SK-N-SH (cell line): Measurements from ENCODE around the gene C1QTNF5. TPM values are rescaled to one million over a fixed set of nuclear protein-coding genes. Genes with fewer than 3 reads are reported as not detected.

ENCODE experiments used
- CTCF ChIA-PET: fragments of 300-600, 350-600 bp; formaldehyde crosslinking; extraction: SDS; loops from one replicate; lab custom pipeline; 2021; lab: Yijun Ruan, JAX
- POLR2A ChIA-PET: fragments of 350-600 bp; sonication (Branson Sonifier 250); formaldehyde crosslinking; extraction: SDS; loops from one replicate; lab custom pipeline; 2020; ENCODE audit warnings: antibody characterized with exemption, inconsistent platforms; lab: Yijun Ruan, JAX
- DNase-seq: peaks from one replicate; pipeline ENCODE4 v3.0.0; 2012
- H2AFZ ChIP-seq: fragments of 200-600 bp; sonication (generic); 2 replicates; pipeline ENCODE4 v1.8.1; 2016; ENCODE audit warnings: antibody characterized with exemption, mild to moderate bottlenecking, low read depth
- H3F3A ChIP-seq: fragments of 200-600 bp; sonication (generic); replicated peaks from 2 replicates; pipeline ENCODE3; 2016; ENCODE audit warnings: antibody characterized with exemption, mild to moderate bottlenecking; ENCODE audit not compliant: insufficient read depth
- H3K27ac ChIP-seq, 2 experiments: fragments of 200-500 bp in 1 of 2; fragments of 200-600 bp in 1 of 2; sonication (Bioruptor generic) in 1 of 2; sonication (generic), shearing (Covaris generic) in 1 of 2; 2 replicates each; pipeline versions ENCODE4 v1.5.1 to v1.6.1; 2014 to 2016; ENCODE audit warnings: low read depth in 2 of 2, inconsistent platforms in 1 of 2, low read length in 1 of 2, mild to moderate bottlenecking in 1 of 2, mixed read lengths in 1 of 2
- H3K27me3 ChIP-seq: fragments of 200-600 bp; sonication (generic), shearing (Covaris generic); 2 replicates; pipeline ENCODE4 v1.6.1; 2016; ENCODE audit warnings: mixed run types; ENCODE audit not compliant: insufficient read depth
- H3K36me3 ChIP-seq, 2 experiments: fragments of 200-500 bp in 1 of 2; fragments of 200-600 bp in 1 of 2; sonication (Bioruptor generic) in 1 of 2; sonication (generic) in 1 of 2; replicated peaks in 1 of 2; 2 replicates each; pipeline versions ENCODE3 to v1.5.1; 2014 to 2016; ENCODE audit warnings: low read length in 1 of 2, mild to moderate bottlenecking in 1 of 2; ENCODE audit not compliant: insufficient read depth in 2 of 2, control insufficient read depth in 1 of 2
- H3K4me1 ChIP-seq, 2 experiments: fragments of 200-500 bp in 1 of 2; fragments of 200-600 bp in 1 of 2; sonication (Bioruptor generic) in 1 of 2; sonication (generic), shearing (Covaris generic) in 1 of 2; 2 replicates each; pipeline versions ENCODE4 v1.5.1 to v1.6.1; 2014 to 2016; ENCODE audit warnings: low read depth in 1 of 2, low read length in 1 of 2, mixed run types in 1 of 2; ENCODE audit not compliant: insufficient read depth in 2 of 2, control insufficient read depth in 1 of 2
- H3K4me2 ChIP-seq: fragments of 200-600 bp; sonication (generic), shearing (Covaris generic); 2 replicates; pipeline ENCODE4 v1.6.1; 2017; ENCODE audit warnings: mixed run types
- H3K4me3 ChIP-seq, 2 experiments: fragments of 200-500 bp in 1 of 2; fragments of 200-600 bp in 1 of 2; sonication (Bioruptor generic) in 1 of 2; sonication (generic), shearing (Covaris generic) in 1 of 2; 2 replicates each; pipeline versions ENCODE4 v1.5.1 to v1.8.1; 2014 to 2016; ENCODE audit warnings: low read depth in 2 of 2, inconsistent platforms in 1 of 2, low read length in 1 of 2, mild to moderate bottlenecking in 1 of 2, mixed read lengths in 1 of 2, moderate library complexity in 1 of 2
- H3K79me2 ChIP-seq: fragments of 200-600 bp; sonication (generic); 2 replicates; pipeline ENCODE4 v1.8.1; 2017; ENCODE audit warnings: mild to moderate bottlenecking; ENCODE audit not compliant: insufficient read depth
- H3K9ac ChIP-seq: fragments of 200-600 bp; sonication (generic); 2 replicates; pipeline ENCODE4 v1.6.1; 2017; ENCODE audit warnings: mixed run types
- H3K9me2 ChIP-seq: fragments of 200-600 bp; sonication (generic); 2 replicates; pipeline ENCODE4 v1.6.1; 2017; ENCODE audit warnings: mixed run types
- H3K9me3 ChIP-seq: fragments of 200-600 bp; sonication (generic); 2 replicates; pipeline ENCODE4 v1.6.1; 2017; ENCODE audit warnings: mixed run types, mild to moderate bottlenecking, moderate library complexity
- H4K20me1 ChIP-seq: fragments of 200-600 bp; sonication (generic); 2 replicates; pipeline ENCODE4 v1.6.1; 2017; ENCODE audit warnings: mild to moderate bottlenecking, mixed run types; ENCODE audit not compliant: insufficient read depth
- CHD2 ChIP-seq: fragments of 150-350 bp; IDR thresholded peaks from 2 replicates; pipeline ENCODE4 v1.6.1; 2018; ENCODE audit warnings: low read length; ENCODE audit not compliant: partially characterized antibody
- FOXJ3 ChIP-seq: sonication (generic); formaldehyde crosslinking; IDR thresholded peaks from 2 replicates; pipeline ENCODE4 v1.5.1; 2020; ENCODE audit warnings: mild to moderate bottlenecking, missing genetic modification reagents
- FOXM1 ChIP-seq: IDR thresholded peaks from 2 replicates; pipeline ENCODE4 v1.4.0; 2012; ENCODE audit warnings: low read depth, mild to moderate bottlenecking
- JUND ChIP-seq: IDR thresholded peaks from 2 replicates; pipeline ENCODE4 v1.4.0; 2012
- MEF2A ChIP-seq: IDR thresholded peaks from 2 replicates; pipeline ENCODE4 v1.4.0; 2012; ENCODE audit warnings: low read depth, borderline replicate concordance
- MXI1 ChIP-seq: IDR thresholded peaks from 2 replicates; pipeline ENCODE4 v1.6.1; 2012; ENCODE audit warnings: mild to moderate bottlenecking, low read depth, low read length, improper control_type of control experiment
- NFIC ChIP-seq: IDR thresholded peaks from 2 replicates; pipeline ENCODE4 v1.4.0; 2012; ENCODE audit warnings: borderline replicate concordance
- RAD21 ChIP-seq: IDR thresholded peaks from 2 replicates; pipeline ENCODE4 v1.6.1; 2012; ENCODE audit warnings: mild to moderate bottlenecking, low read length
- RCOR1 ChIP-seq: fragments of 150-350 bp; IDR thresholded peaks from 2 replicates; pipeline ENCODE4 v1.6.1; 2017; ENCODE audit warnings: antibody characterized with exemption, low read length
- RFX5 ChIP-seq: IDR thresholded peaks from 2 replicates; pipeline ENCODE4 v1.6.1; 2012; ENCODE audit warnings: mild to moderate bottlenecking, improper control_type of control experiment, low read length
- RXRA ChIP-seq: IDR thresholded peaks from 2 replicates; pipeline ENCODE4 v1.4.0; 2012; ENCODE audit warnings: low read depth, mild to moderate bottlenecking, borderline replicate concordance
- TAF1 ChIP-seq: IDR thresholded peaks from 2 replicates; pipeline ENCODE4 v1.6.1; 2012; ENCODE audit warnings: low read depth, mild to moderate bottlenecking, low read length, moderate library complexity, borderline replicate concordance
- TCF12 ChIP-seq: IDR thresholded peaks from 2 replicates; pipeline ENCODE4 v1.4.0; 2012
- YY1 ChIP-seq: IDR thresholded peaks from 2 replicates; pipeline ENCODE4 v1.4.0; 2012; ENCODE audit warnings: low read depth, mild to moderate bottlenecking
- ZBTB33 ChIP-seq: IDR thresholded peaks from 2 replicates; pipeline ENCODE4 v1.4.0; 2012; ENCODE audit warnings: low read depth, borderline replicate concordance
- WGBS: methylation state at CpG from one replicate; pipeline ENCODE4 v1.1.6; 2017; ENCODE audit warnings: low lambda C conversion rate; 5-methylcytosine and 5-hydroxymethylcytosine counted together
- polyA plus RNA-seq, 3 experiments: library from polyadenylated mRNA; depleted of rRNA; stranded (reverse); fragments of >200 nt; gene quantifications; 2 replicates each; pipeline ENCODE4 v1.2.3, GENCODE V29; 2012
- TF ChIP-seq, protein P1 (sequence below): IDR thresholded peaks from 2 replicates; pipeline ENCODE4 v1.4.0; 2012; ENCODE audit warnings: low read depth
- TF ChIP-seq, protein P2 (sequence below): fragments of 150-350 bp; IDR thresholded peaks from 2 replicates; pipeline ENCODE4 v1.6.1; 2017; ENCODE audit warnings: antibody characterized with exemption, low read length, low read depth, borderline replicate concordance

The C1QTNF5 gene
- polyA plus RNA-seq, 1 of the 3 experiments (the other 2 are of a cell fraction), result 0.71 TPM

DNA sequence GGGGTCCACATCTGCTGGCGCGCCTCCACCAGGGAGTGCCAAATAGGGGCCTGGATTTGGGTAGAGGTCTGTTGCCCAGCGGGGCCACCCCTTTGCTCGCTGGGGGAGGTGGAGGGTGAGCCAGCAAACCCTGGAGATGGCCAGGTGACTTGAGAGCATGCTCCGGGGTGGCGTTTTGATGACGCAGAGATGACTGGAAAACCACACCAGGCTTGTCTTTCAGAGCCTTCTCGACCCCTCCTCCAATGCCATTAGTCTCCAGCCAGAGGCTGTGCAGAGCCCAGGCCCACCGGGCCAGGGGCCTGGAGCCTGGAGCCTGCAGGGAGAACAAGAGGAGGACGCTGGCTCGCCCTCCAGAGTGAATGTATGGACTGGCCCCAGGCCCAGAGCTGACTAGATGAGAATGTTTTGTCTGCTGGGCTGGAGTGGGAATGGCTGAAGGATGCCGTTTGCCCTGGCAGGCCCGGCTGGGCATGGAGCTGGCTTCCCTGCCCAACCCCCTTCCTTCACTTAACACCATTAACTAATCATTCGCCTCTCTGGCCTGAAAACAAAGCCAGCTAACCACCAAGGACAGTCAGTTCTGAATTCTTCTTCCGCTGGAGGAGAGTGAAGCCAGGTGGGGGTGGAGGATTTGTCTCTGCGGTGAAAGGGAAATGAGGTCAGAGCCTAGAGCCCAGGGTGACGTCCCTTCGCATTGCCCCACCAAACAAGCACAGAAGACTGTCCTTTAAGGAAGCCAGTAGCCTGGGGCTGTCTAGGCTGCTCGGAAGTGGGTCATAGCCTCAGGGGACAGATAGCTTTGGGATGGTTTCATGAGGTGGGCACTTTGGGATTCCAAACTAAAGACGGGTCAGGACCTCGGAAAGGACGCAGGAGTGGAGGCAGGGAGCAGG, 22.2 kb downstream of the C1QTNF5 start:
- H3K9ac ChIP-seq, result no peak overlapping the region
- H2AFZ ChIP-seq, result peak overlapping the region; percentile 62; the same call in 1 of the 2 replicates
- DNase-seq, result peak; percentile 47
- ChIA-PET CTCF (interaction anchor here (0.8 to 4.6 kb wide), 9 partner anchors 12 to 184 kb away, joined by 3 to 18 read pairs (median 4); partner anchors contain the start of gene CBL), POLR2A (no interaction called here)
- no peaks in the 10 kb centered on the region for H3K36me3 ChIP-seq
- peaks cover 7% of the 10 kb centered on the region for H3F3A ChIP-seq
- H4K20me1 ChIP-seq, result no peaks in the 10 kb centered on the region
- WGBS, result 77% methylated on average over 21 of the region's 22 CpGs
- H3K9me3 ChIP-seq, result no peaks in the 10 kb centered on the region
- no peaks in the 10 kb centered on the region for H3K79me2 ChIP-seq
- no peak overlapping the region; a peak in 1 of 4 replicates for H3K27ac ChIP-seq
- H3K4me1 ChIP-seq, result peaks cover 12 to 31% of the 10 kb centered on the region in 2 experiments; a peak in 2 of 4 replicates
- no peak overlapping the region for H3K4me3 ChIP-seq
- TF ChIP-seq YY1 (no peak), RXRA (no peak), RCOR1 (no peak), JUND (no peak), RFX5 (no peak), MEF2A (no peak), MXI1 (no peak), TCF12 (no peak), RAD21 (no peak), NFIC (no peak), ZBTB33 (no peak), TAF1 (no peak), FOXJ3 (CRISPR knock-in tag) (no peak), FOXM1 (no peak), CHD2 (no peak)
- TF ChIP-seq, protein P1, sequence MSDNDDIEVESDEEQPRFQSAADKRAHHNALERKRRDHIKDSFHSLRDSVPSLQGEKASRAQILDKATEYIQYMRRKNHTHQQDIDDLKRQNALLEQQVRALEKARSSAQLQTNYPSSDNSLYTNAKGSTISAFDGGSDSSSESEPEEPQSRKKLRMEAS, result no peak
- TF ChIP-seq, protein P2, sequence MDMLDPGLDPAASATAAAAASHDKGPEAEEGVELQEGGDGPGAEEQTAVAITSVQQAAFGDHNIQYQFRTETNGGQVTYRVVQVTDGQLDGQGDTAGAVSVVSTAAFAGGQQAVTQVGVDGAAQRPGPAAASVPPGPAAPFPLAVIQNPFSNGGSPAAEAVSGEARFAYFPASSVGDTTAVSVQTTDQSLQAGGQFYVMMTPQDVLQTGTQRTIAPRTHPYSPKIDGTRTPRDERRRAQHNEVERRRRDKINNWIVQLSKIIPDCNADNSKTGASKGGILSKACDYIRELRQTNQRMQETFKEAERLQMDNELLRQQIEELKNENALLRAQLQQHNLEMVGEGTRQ, result no peak
- no peaks in the 10 kb centered on the region for H3K9me2 ChIP-seq
- H3K4me2 ChIP-seq, result no peak overlapping the region; the same call in 1 of the 2 replicates
- no peaks in the 10 kb centered on the region for H3K27me3 ChIP-seq
